Neural progenitor cell (in vitro differentiated cells): ENCODE measurements around the gene PILRA. TPM values are rescaled to one million over a fixed set of nuclear protein-coding genes. Genes with fewer than 3 reads are reported as not detected.

ENCODE experiments used
- DNase-seq: peaks from one replicate; pipeline ENCODE4 v3.0.0-alpha.2; 2016; ENCODE audit warnings: low spot score
- H2AFZ ChIP-seq: fragments of 200-600 bp; sonication (generic); replicated peaks from 2 replicates; pipeline ENCODE4 v1.6.1; 2016; ENCODE audit warnings: antibody characterized with exemption
- H3F3A ChIP-seq: fragments of 200-600 bp; sonication (generic); 2 replicates; pipeline ENCODE4 v1.6.1; 2016; ENCODE audit warnings: antibody characterized with exemption, low read depth
- H3K27ac ChIP-seq: fragments of 200-600 bp; sonication (generic); 2 replicates; pipeline ENCODE4 v1.5.1; 2016; ENCODE audit warnings: mild to moderate bottlenecking
- H3K27me3 ChIP-seq: fragments of 200-600 bp; sonication (generic); 2 replicates; pipeline ENCODE4 v1.6.1; 2016; ENCODE audit warnings: mild to moderate bottlenecking, moderate library complexity
- H3K36me3 ChIP-seq: fragments of 200-600 bp; sonication (generic); 2 replicates; pipeline ENCODE4 v1.5.1; 2016
- H3K4me1 ChIP-seq: fragments of 200-600 bp; sonication (generic); 2 replicates; pipeline ENCODE4 v1.6.1; 2016; ENCODE audit warnings: mixed run types
- H3K4me2 ChIP-seq: fragments of 200-600 bp; sonication (generic); 2 replicates; pipeline ENCODE4 v1.6.1; 2016
- H3K4me3 ChIP-seq: fragments of 200-600 bp; sonication (generic); 2 replicates; pipeline ENCODE4 v1.5.1; 2016
- H3K79me2 ChIP-seq: fragments of 200-600 bp; sonication (generic); 2 replicates; pipeline ENCODE4 v1.6.1; 2016; ENCODE audit warnings: low read depth
- H3K9ac ChIP-seq: fragments of 200-600 bp; sonication (generic); 2 replicates; pipeline ENCODE4 v1.6.1; 2016
- H3K9me3 ChIP-seq: fragments of 200-600 bp; sonication (generic); 2 replicates; pipeline ENCODE4 v1.5.1; 2016; ENCODE audit warnings: low read depth
- H4K20me1 ChIP-seq: fragments of 200-600 bp; sonication (generic); 2 replicates; pipeline ENCODE4 v1.6.1; 2016; ENCODE audit warnings: low read depth
- H3K27ac Mint-ChIP-seq: 3 replicates; pipeline ENCODE4 v1.8.0; 2021; ENCODE audit warnings: mixed read lengths
- H3K27me3 Mint-ChIP-seq: 2 replicates; pipeline ENCODE4 v1.8.0; 2022; ENCODE audit warnings: low read depth, mild to moderate bottlenecking, inconsistent platforms, moderate library complexity, mixed read lengths; ENCODE audit not compliant: insufficient read depth
- H3K36me3 Mint-ChIP-seq: 3 replicates; pipeline ENCODE4 v1.8.0; 2021; ENCODE audit warnings: mixed read lengths
- H3K4me1 Mint-ChIP-seq: 3 replicates; pipeline ENCODE4 v1.8.0; 2021; ENCODE audit warnings: mixed read lengths
- H3K4me3 Mint-ChIP-seq: 3 replicates; pipeline ENCODE4 v1.8.0; 2021; ENCODE audit warnings: mild to moderate bottlenecking, moderate library complexity, mixed read lengths
- H3K9me3 Mint-ChIP-seq: 3 replicates; pipeline ENCODE4 v1.8.0; 2020; ENCODE audit warnings: mixed read lengths
- EZH2 ChIP-seq: fragments of 200-600 bp; sonication (generic); IDR thresholded peaks from 2 replicates; pipeline ENCODE4 v1.6.1; 2017; ENCODE audit warnings: antibody characterized with exemption, mild to moderate bottlenecking, moderate library complexity
- EZH2phosphoT487 ChIP-seq: fragments of 200-600 bp; sonication (generic); IDR thresholded peaks from 2 replicates; pipeline ENCODE4 v1.6.1; 2017; ENCODE audit warnings: antibody characterized with exemption
- total RNA-seq: library from RNA; depleted of rRNA; stranded (reverse); fragments of >200 nt; gene quantifications from 2 replicates; pipeline ENCODE4 v1.2.3, GENCODE V29; 2015; ENCODE audit warnings: low replicate concordance
- TF ChIP-seq, protein P1 (sequence below): fragments of 200-600 bp; sonication (generic); IDR thresholded peaks from 2 replicates; pipeline ENCODE4 v1.5.1; 2017; ENCODE audit warnings: antibody characterized with exemption, mild to moderate bottlenecking

Gene PILRA
- total RNA-seq, 1 donor from 2014 or later = 6.7 TPM

DNA sequence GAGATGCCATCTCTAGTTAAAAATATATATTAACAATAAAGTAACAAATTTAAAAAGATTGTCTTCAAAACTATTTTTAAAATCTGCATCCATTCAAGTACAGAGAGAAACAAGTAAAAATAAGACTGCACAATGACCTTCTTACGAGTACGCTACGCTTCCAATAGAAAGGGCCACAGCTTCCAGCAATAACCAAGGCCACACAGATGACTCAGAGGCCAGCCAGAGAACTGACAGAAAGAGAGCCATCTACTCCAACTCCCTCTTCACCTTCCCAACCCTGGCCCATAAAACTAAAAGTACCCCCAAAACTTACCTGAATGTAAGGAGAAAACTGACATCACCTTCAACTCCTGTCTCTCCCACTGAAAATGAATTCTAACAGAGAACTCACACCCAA, 26.8 kb downstream of the PILRA start:
- Histone ChIP-seq H3K4me2 (no peak overlapping the region), H3K79me2 (no peaks in the 10 kb centered on the region), H3K9ac (no peak overlapping the region), H3K9me3 (no peaks in the 10 kb centered on the region), H3K36me3 (no peaks in the 10 kb centered on the region), H2AFZ (no peak overlapping the region), H3K4me3 (no peak overlapping the region), H4K20me1 (no peaks in the 10 kb centered on the region), H3F3A (peaks cover 3% of the 10 kb centered on the region), H3K27me3 (no peaks in the 10 kb centered on the region), H3K4me1 (peaks cover 5% of the 10 kb centered on the region), H3K27ac (no peak overlapping the region)
- H3K4me3 Mint-ChIP-seq = no peak overlapping the region
- TF ChIP-seq, protein P1, sequence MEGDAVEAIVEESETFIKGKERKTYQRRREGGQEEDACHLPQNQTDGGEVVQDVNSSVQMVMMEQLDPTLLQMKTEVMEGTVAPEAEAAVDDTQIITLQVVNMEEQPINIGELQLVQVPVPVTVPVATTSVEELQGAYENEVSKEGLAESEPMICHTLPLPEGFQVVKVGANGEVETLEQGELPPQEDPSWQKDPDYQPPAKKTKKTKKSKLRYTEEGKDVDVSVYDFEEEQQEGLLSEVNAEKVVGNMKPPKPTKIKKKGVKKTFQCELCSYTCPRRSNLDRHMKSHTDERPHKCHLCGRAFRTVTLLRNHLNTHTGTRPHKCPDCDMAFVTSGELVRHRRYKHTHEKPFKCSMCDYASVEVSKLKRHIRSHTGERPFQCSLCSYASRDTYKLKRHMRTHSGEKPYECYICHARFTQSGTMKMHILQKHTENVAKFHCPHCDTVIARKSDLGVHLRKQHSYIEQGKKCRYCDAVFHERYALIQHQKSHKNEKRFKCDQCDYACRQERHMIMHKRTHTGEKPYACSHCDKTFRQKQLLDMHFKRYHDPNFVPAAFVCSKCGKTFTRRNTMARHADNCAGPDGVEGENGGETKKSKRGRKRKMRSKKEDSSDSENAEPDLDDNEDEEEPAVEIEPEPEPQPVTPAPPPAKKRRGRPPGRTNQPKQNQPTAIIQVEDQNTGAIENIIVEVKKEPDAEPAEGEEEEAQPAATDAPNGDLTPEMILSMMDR = no peak
- TF ChIP-seq EZH2phosphoT487 (no peak), EZH2 (no peak)
- no peak for DNase-seq
- H3K9me3 Mint-ChIP-seq = no peaks in the 10 kb centered on the region
- no peaks in the 10 kb centered on the region for H3K36me3 Mint-ChIP-seq
- H3K27me3 Mint-ChIP-seq = peaks cover 8% of the 10 kb centered on the region
- no peak overlapping the region for H3K27ac Mint-ChIP-seq
- H3K4me1 Mint-ChIP-seq = peaks cover 8% of the 10 kb centered on the region

DNA sequence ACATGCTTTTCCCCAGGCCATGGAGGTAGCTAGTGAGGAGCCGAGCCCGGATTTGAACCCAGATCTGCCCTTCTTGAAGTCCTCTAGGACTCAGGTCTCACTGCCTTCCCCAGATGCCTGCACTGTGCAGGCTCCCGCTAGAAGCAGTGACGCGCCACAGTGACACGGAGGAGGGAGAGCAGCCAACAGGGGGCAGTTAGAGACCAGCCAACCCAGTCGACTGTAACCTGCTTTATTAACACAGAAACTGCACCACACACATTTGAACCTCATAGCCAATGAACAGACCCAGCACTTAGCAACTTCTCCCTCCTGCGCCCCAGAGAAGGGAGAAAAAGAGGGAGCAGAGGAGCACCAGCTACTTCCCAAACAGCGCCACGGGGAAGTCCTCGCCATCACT, 27.4 kb downstream of the PILRA start:
- H3K27me3 Mint-ChIP-seq = peaks cover 8% of the 10 kb centered on the region
- Histone ChIP-seq H3F3A (no peaks in the 10 kb centered on the region), H3K79me2 (no peaks in the 10 kb centered on the region), H2AFZ (peak overlapping the region; percentile 76), H3K4me3 (no peak overlapping the region), H3K27ac (no peak overlapping the region), H3K4me1 (peaks cover 3% of the 10 kb centered on the region), H3K9me3 (no peaks in the 10 kb centered on the region), H4K20me1 (no peaks in the 10 kb centered on the region), H3K4me2 (no peak overlapping the region), H3K9ac (no peak overlapping the region), H3K27me3 (no peaks in the 10 kb centered on the region), H3K36me3 (no peaks in the 10 kb centered on the region)
- H3K27ac Mint-ChIP-seq = peak overlapping the region; percentile 39
- no peak overlapping the region for H3K4me3 Mint-ChIP-seq
- DNase-seq = peak; percentile 69
- no peaks in the 10 kb centered on the region for H3K36me3 Mint-ChIP-seq
- H3K4me1 Mint-ChIP-seq = peaks cover 8% of the 10 kb centered on the region
- no peak for TF ChIP-seq EZH2phosphoT487
- TF ChIP-seq EZH2 = no peak
- TF ChIP-seq, protein P1 = peak; percentile 50
- H3K9me3 Mint-ChIP-seq = no peaks in the 10 kb centered on the region

DNA sequence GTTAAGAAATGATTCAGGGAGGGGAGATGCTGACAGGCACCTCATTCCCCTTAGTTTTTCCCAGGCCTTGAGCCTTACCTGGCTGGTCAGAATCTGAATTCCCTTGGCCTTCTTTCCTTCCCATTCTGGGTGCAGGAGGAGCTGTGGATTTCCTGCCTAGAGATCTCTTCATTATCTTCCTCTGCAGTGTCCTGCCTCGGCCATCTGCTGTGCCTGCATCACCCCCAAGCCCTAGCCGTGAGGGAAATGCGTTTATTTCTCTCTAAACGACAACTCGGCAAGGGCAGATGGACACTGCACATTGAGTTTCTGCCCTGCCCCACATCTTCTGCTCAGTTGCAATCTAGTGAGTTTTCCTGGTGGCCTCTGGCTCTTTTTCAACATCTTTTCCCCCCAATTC, 28.5 kb downstream of the PILRA start:
- no peak for DNase-seq
- no peak overlapping the region for H3K4me3 Mint-ChIP-seq
- H3K36me3 Mint-ChIP-seq = no peaks in the 10 kb centered on the region
- Histone ChIP-seq H3K79me2 (no peaks in the 10 kb centered on the region), H3K4me2 (no peak overlapping the region), H3K9ac (peak overlapping the region; percentile 4), H3K27ac (no peak overlapping the region), H3K9me3 (no peaks in the 10 kb centered on the region), H3K27me3 (no peaks in the 10 kb centered on the region), H3K4me1 (peaks cover 3% of the 10 kb centered on the region), H3F3A (no peaks in the 10 kb centered on the region), H3K36me3 (no peaks in the 10 kb centered on the region), H2AFZ (no peak overlapping the region), H3K4me3 (no peak overlapping the region), H4K20me1 (no peaks in the 10 kb centered on the region)
- H3K4me1 Mint-ChIP-seq = peaks cover 11% of the 10 kb centered on the region
- no peak for TF ChIP-seq EZH2phosphoT487
- TF ChIP-seq, protein P1 = no peak
- peaks cover 8% of the 10 kb centered on the region for H3K27me3 Mint-ChIP-seq
- H3K27ac Mint-ChIP-seq = no peak overlapping the region
- no peaks in the 10 kb centered on the region for H3K9me3 Mint-ChIP-seq

DNA sequence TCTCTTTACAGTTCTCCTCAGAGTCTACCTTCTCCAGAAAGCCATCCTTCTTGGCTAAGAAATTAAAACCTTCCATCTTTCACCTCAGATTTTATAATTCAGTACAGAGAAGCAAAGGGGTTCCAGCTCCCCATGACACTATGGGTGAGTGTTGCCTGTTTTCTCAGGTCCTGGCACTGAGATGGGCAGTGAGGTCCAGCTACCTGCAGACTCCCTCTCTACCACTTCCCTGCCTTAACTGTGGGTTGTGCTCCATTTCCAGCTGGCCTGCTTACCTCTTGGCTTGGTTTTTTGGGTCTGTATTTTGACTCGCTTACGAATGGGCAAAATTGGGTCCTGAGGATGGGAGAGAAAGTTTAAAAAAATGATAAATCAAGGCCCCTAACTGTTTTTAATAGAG, 29.0 kb downstream of the PILRA start:
- Mint-ChIP-seq H3K4me1 (peaks cover 13% of the 10 kb centered on the region), H3K4me3 (no peak overlapping the region), H3K36me3 (no peaks in the 10 kb centered on the region), H3K27me3 (peaks cover 8% of the 10 kb centered on the region), H3K9me3 (no peaks in the 10 kb centered on the region), H3K27ac (no peak overlapping the region)
- Histone ChIP-seq H3K4me3 (no peak overlapping the region), H3K9ac (peak overlapping the region; percentile 4), H3K36me3 (no peaks in the 10 kb centered on the region), H3K27me3 (no peaks in the 10 kb centered on the region), H2AFZ (no peak overlapping the region), H3K4me2 (no peak overlapping the region), H3K9me3 (no peaks in the 10 kb centered on the region), H3K27ac (no peak overlapping the region), H4K20me1 (no peaks in the 10 kb centered on the region), H3F3A (no peaks in the 10 kb centered on the region), H3K79me2 (no peaks in the 10 kb centered on the region), H3K4me1 (peaks cover 3% of the 10 kb centered on the region)
- DNase-seq = no peak
- TF ChIP-seq, protein P1 = no peak
- TF ChIP-seq EZH2 (no peak), EZH2phosphoT487 (no peak)
